IPS-20b (cell line): ENCODE results near the gene C10orf53.

ENCODE experiments used
- H3K27ac ChIP-seq: one replicate; pipeline ENCODE4 v1.5.1; 2013; ENCODE audit warnings: low read length
- H3K27me3 ChIP-seq: 2 replicates; pipeline ENCODE4 v1.6.1; 2013; ENCODE audit warnings: mild to moderate bottlenecking, low read length, inconsistent platforms; ENCODE audit not compliant: insufficient read depth
- H3K36me3 ChIP-seq: 2 replicates; pipeline ENCODE4 v1.6.1; 2013; ENCODE audit warnings: low read depth, mild to moderate bottlenecking, inconsistent platforms, low read length, moderate library complexity; ENCODE audit not compliant: insufficient read depth
- H3K4me1 ChIP-seq: 2 replicates; pipeline ENCODE4 v1.6.1; 2013; ENCODE audit warnings: mild to moderate bottlenecking, control low read depth, inconsistent platforms, low read length, moderate library complexity; ENCODE audit not compliant: insufficient read depth
- H3K4me3 ChIP-seq: 2 replicates; pipeline ENCODE4 v1.5.1; 2013; ENCODE audit warnings: mild to moderate bottlenecking, low read length, inconsistent platforms
- H3K9ac ChIP-seq: 2 replicates; pipeline ENCODE4 v1.6.1; 2013; ENCODE audit warnings: low read depth, mild to moderate bottlenecking, inconsistent platforms, low read length, moderate library complexity
- H3K9me3 ChIP-seq: 2 replicates; pipeline ENCODE4 v1.6.1; 2013; ENCODE audit warnings: mild to moderate bottlenecking, low read depth, low read length, inconsistent platforms; ENCODE audit not compliant: insufficient read depth

The C10orf53 gene

GRCh38 chr10:49647554-49647953 is 31.9 kb upstream of the C10orf53 start:
- no peaks in the 10 kb centered on the region for H3K36me3 ChIP-seq
- H3K4me1 ChIP-seq, result peaks cover 6% of the 10 kb centered on the region; the same call in 1 of the 2 replicates
- H3K27me3 ChIP-seq, result peaks cover 16% of the 10 kb centered on the region
- no peak overlapping the region for H3K27ac ChIP-seq
- H3K9ac ChIP-seq, result no peak overlapping the region
- no peaks in the 10 kb centered on the region for H3K9me3 ChIP-seq
- H3K4me3 ChIP-seq, result no peak overlapping the region

- Histone ChIP-seq H3K9ac (no peak overlapping the region), H3K9me3 (no peaks in the 10 kb centered on the region), H3K27ac (no peak overlapping the region), H3K4me3 (no peak overlapping the region), H3K27me3 (peaks cover 16% of the 10 kb centered on the region), H3K4me1 (peaks cover 6% of the 10 kb centered on the region; the same call in 1 of the 2 replicates), H3K36me3 (no peaks in the 10 kb centered on the region)
Observed at GRCh38 chr10:49647985-49648795, 31.3 kb upstream of the C10orf53 start.

- peaks cover 16% of the 10 kb centered on the region for H3K27me3 ChIP-seq
- no peaks in the 10 kb centered on the region for H3K9me3 ChIP-seq
- H3K27ac ChIP-seq, result no peak overlapping the region
- no peak overlapping the region for H3K9ac ChIP-seq
- peaks cover 6% of the 10 kb centered on the region; the same call in 1 of the 2 replicates for H3K4me1 ChIP-seq
- no peaks in the 10 kb centered on the region for H3K36me3 ChIP-seq
- H3K4me3 ChIP-seq, result no peak overlapping the region
Observed at GRCh38 chr10:49649294-49649693, 30.2 kb upstream of the C10orf53 start.

GRCh38 chr10:49649936-49650723 is 29.3 kb upstream of the C10orf53 start:
- H3K27ac ChIP-seq, result no peak overlapping the region
- H3K4me3 ChIP-seq, result no peak overlapping the region
- H3K36me3 ChIP-seq, result no peaks in the 10 kb centered on the region
- H3K9me3 ChIP-seq, result no peaks in the 10 kb centered on the region
- H3K27me3 ChIP-seq, result peaks cover 7% of the 10 kb centered on the region
- no peak overlapping the region for H3K9ac ChIP-seq
- H3K4me1 ChIP-seq, result peaks cover 6% of the 10 kb centered on the region; the same call in 1 of the 2 replicates

- Histone ChIP-seq H3K9ac (no peak overlapping the region), H3K4me3 (no peak overlapping the region), H3K27ac (no peak overlapping the region), H3K9me3 (no peaks in the 10 kb centered on the region), H3K36me3 (no peaks in the 10 kb centered on the region), H3K27me3 (peaks cover 7% of the 10 kb centered on the region), H3K4me1 (peaks cover 6% of the 10 kb centered on the region; the same call in 1 of the 2 replicates)
Observed at GRCh38 chr10:49650724-49651034, 28.8 kb upstream of the C10orf53 start.

- Histone ChIP-seq H3K27me3 (peaks cover 7% of the 10 kb centered on the region), H3K9ac (no peak overlapping the region), H3K4me3 (no peak overlapping the region), H3K9me3 (no peaks in the 10 kb centered on the region), H3K36me3 (no peaks in the 10 kb centered on the region), H3K27ac (no peak overlapping the region), H3K4me1 (peaks cover 6% of the 10 kb centered on the region; the same call in 1 of the 2 replicates)
Observed at GRCh38 chr10:49651039-49651835, 28.2 kb upstream of the C10orf53 start.

GRCh38 chr10:49651917-49652316 is 27.5 kb upstream of the C10orf53 start:
- peaks cover 14% of the 10 kb centered on the region for H3K27me3 ChIP-seq
- H3K9me3 ChIP-seq, result no peaks in the 10 kb centered on the region
- peaks cover 6% of the 10 kb centered on the region; the same call in 1 of the 2 replicates for H3K4me1 ChIP-seq

GRCh38 chr10:49652421-49653272 is 26.8 kb upstream of the C10orf53 start:
- no peak overlapping the region for H3K9ac ChIP-seq
- H3K36me3 ChIP-seq, result no peaks in the 10 kb centered on the region
- H3K9me3 ChIP-seq, result no peaks in the 10 kb centered on the region
- peaks cover 14% of the 10 kb centered on the region for H3K27me3 ChIP-seq
- no peak overlapping the region for H3K27ac ChIP-seq
- peaks cover 6% of the 10 kb centered on the region; the same call in 1 of the 2 replicates for H3K4me1 ChIP-seq
- H3K4me3 ChIP-seq, result no peak overlapping the region

More at GRCh38 chr10:49651917-49652316, 27.5 kb upstream of the C10orf53 start:
- H3K4me3 ChIP-seq, result no peak overlapping the region
- H3K36me3 ChIP-seq, result no peaks in the 10 kb centered on the region
- no peak overlapping the region for H3K27ac ChIP-seq
- H3K9ac ChIP-seq, result no peak overlapping the region

- peaks cover 6% of the 10 kb centered on the region; the same call in 1 of the 2 replicates for H3K4me1 ChIP-seq
- H3K27me3 ChIP-seq, result peaks cover 14% of the 10 kb centered on the region
- no peaks in the 10 kb centered on the region; the same call in 1 of the 2 replicates for H3K9me3 ChIP-seq
Observed at GRCh38 chr10:49653273-49653929, 26.1 kb upstream of the C10orf53 start.

GRCh38 chr10:49654036-49654693 is 25.3 kb upstream of the C10orf53 start:
- no peaks in the 10 kb centered on the region for H3K36me3 ChIP-seq
- no peak overlapping the region for H3K27ac ChIP-seq
- H3K9ac ChIP-seq, result no peak overlapping the region
- peaks cover 8% of the 10 kb centered on the region for H3K27me3 ChIP-seq
- H3K4me1 ChIP-seq, result peaks cover 4% of the 10 kb centered on the region; the same call in 1 of the 2 replicates
- peaks cover 8% of the 10 kb centered on the region; the same call in 1 of the 2 replicates for H3K9me3 ChIP-seq
- H3K4me3 ChIP-seq, result no peak overlapping the region

More at GRCh38 chr10:49653273-49653929, 26.1 kb upstream of the C10orf53 start:
- H3K36me3 ChIP-seq, result no peaks in the 10 kb centered on the region
- no peak overlapping the region for H3K4me3 ChIP-seq
- H3K9ac ChIP-seq, result no peak overlapping the region
- H3K27ac ChIP-seq, result no peak overlapping the region
